NCI-H1417 (cell line): ENCODE measurements around the gene TMEM9B.
A peak's percentile ranks its signal among the peaks of the same experiment; 100 is the strongest.
"Not testable (repeated sequence)": the region's sequence is repeated elsewhere in the genome, so short reads cannot be mapped to it uniquely, and the experiment has no call there.

Source experiments
- DNase-seq, 3 experiments: peaks; one replicate each; lab custom pipeline; 2025; lab: John Stamatoyannopoulos, UW

The TMEM9B gene

DNA sequence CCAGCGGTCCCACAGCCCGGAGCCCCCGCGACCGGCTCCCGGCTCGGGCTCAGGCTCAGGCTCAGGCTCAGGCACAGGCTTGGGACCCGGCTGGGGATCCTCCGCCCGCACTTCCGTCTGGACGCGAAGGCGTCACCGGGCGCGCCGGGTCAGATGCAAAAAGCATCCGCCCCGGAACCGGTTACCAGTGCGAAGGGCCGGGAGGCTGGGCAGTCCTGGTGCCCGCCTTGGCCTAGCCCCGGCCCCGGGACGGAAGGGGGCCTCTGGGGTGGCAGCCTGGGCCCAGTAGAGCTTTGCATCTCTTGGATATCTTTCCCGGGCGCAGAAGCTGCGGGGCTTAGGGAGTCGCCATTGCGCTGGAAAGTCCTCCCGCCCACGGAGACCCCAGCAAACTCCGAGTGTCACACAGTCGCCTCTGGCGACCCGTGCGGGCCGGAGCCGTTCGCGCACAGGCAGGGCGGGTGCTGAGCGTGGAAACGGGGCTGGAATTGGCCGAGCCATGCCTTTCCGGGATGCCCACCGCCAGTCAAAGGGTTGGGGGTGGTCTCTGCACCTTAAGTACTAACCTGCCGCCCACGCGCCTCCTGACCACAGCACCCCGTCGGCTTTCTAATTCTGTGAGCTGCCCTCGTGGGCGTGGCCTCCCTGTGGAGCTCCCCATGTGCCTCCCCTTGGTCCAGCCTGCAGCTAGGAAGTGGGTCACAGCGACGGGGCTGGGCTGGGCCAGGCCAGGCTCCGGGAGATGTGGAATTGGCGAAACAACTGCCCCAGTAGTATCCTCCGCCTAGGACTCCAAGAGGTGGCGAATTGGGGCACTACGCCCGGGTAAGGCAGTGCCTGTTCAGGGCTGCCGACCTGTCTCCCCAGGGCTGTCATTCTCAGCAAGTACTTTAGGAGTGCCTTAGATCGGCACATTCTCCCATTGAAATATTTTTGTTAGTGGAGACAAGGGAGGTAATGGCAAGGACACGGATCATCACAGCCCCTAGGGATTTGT, at the start of gene TMEM9B:
TSS of gene TMEM9B (minus strand) at position 119 of the 997 bp plus-strand sequence. CDS start 129 bp downstream, outside the sequence.
- peak; percentile 91 to 93 (median 92) for DNase-seq

DNA sequence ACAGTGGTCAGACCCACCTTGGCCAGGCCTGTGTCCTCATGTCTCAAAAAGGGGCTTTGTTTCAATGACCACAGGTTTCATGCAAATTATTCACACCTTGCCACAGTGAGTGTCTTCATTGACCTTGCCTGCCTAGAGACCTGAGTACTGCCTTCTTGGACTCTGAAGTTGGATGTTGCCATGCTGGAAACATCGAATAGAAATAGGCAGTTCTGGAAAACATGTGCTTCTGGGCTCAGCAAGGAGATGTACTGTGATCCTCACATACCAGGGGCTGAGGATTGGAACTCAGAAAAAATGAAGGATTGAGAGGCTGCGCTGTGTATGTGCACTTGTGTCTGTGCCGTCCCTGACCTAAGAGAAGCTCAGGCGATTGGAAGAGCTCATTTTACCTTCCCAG, 49.1 kb upstream of the TMEM9B start:
- no peak for DNase-seq

DNA sequence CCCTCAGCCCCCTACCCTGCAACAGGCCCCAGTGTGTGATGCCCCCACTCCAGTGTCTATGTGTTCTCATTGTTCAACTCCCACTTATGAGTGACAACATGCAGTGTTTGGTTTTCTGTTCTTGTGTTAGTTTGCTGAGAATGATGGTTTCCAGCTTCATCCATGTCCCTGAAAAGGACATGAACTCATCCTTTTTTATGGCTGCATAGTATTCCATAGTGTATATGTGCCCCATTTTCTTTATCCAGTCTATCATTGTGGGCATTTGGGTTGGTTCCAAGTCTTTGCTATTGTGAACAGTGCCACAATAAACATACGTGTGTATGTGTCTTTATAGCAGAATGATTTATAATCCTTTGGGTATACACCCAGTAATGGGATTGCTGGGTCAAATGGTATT, 45.3 kb upstream of the TMEM9B start:
- not testable (repeated sequence) for DNase-seq

DNA sequence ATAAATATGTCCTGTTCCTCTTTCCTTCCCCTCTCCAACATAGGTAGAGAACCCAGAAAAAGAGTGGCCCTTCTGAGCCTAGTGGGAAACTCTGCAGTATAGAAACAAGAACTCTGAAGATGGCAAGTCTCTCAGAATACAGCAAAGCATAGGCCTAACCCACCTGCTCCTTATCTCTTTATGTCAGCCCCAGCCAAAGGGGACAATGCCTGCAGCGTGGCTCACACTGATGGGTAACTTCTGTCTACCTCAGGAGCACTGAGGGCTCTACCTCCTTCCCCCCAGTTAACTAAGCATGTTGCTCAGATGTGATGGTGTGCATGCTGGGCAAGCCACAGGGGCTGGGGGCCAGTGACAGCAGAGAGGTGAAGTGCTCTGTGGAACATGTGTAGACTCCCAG, 44.4 kb upstream of the TMEM9B start:
- no peak for DNase-seq

DNA sequence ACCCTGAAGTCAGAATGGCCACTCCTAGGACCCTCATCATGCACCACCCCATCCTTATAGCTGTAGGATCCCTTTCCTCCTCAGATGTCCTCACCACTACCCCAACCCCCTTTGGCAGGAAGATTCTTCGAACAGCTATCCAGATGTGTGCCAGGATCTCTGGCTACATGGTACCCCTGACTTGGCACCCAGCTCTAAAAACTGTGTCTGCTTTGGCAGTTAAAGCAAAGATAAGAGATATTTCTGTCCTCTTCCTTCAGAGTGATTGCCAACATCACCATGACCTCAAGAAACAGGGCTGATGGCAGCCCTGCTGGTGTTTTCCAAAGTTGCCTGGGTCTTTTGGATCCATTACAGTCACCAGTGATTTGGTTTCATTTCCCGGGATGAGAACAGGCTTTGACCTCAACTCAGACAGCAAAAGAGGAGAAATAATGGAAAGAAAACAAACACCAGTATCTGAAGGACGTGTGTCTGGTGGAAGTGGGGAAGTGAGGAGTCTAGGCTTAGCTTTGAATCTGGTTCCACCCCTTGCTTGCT, 43.8 kb upstream of the TMEM9B start:
- no peak for DNase-seq

DNA sequence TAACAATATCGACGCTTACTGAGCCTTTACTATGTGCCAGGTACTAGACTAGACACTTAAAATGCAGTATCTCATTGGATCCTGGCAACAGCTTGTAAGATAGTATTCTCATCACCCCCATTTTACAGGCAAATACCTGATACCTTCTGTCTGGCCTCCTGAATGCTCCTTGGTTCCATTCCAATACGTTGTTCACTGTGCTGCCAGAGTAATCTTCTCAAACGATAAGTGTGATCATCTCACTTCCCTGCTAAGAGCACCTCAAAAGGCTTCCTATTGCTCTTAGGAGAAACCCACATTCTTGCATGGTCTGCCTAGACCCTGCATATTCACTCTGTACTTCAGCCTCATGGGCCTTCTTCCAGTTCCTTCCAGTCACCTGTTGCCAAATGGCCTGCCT, 40.8 kb upstream of the TMEM9B start:
- no peak for DNase-seq

DNA sequence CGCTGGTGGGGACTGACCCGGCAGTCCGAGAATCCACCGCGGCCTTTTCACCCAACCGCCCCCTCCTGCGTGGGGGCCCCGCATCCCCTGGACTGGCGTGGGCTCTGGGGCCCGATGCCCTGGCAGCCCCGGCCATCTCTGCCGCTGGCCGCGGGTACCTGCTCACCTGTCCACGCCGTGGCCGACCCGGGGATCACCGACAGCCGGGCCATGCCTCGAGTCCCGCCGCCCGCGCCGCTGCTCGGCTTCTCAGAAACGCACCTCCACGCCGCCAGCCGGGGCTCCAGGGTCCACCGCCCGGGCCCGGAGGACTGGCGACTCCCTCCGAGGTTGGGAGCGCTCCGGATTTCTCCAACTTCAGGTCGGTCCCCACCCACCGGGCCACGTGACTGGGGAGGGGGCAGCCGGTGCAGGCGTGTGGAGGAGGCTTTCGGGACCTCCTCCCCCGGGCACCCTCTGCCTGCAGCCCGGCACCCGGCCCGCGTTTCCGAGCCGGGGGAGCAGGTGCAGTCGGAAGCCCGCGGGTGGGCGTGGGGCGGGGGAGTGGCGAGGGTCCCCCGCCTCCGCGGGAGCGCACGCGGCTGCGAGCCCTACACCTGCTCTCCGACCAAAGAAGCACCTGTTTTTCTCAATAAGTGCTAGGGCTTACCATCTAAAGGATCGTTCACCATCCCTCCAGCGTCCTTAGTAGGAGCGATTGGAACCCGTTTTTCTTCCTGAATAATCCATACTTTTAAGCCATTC, 40.1 kb upstream of the TMEM9B start:
- peak; percentile 36 to 83 (median 78) for DNase-seq

DNA sequence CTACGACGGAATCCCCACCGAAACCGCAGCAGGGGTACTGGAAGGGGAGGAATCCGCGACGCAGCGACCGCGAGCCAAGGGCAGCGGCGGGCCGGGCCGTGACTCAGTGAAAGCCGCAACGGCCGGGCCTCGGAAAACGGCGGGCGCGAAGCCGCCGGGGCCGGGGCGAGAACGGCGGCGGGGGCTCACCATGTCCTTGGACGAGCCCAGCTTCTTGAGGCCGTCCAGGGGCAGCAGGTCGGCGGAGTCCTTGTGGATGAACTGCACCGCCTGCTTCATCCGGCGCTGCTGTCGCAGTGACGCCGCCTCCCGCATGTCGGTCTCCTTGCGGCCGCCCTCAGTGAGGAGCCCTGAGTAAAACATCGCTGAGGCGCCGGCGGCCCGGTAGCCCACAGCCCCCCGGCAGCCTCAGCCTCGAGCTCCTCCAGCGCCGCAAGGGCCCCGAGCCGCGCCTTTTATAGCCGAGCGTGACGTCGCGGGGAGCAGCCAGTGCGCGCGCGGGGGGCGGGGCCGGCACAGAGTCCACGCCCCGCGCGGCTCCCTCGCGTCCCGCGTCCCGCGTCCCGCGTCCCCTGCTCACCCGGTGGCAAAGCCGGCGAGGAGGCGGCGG, 39.4 kb upstream of the TMEM9B start, which contains the start of gene NRIP3:
TSS of gene NRIP3 (minus strand) at position 429 of the 610 bp plus-strand sequence. CDS start at position 363, 66 bp downstream.
- peak; percentile 84 to 89 (median 89) for DNase-seq

DNA sequence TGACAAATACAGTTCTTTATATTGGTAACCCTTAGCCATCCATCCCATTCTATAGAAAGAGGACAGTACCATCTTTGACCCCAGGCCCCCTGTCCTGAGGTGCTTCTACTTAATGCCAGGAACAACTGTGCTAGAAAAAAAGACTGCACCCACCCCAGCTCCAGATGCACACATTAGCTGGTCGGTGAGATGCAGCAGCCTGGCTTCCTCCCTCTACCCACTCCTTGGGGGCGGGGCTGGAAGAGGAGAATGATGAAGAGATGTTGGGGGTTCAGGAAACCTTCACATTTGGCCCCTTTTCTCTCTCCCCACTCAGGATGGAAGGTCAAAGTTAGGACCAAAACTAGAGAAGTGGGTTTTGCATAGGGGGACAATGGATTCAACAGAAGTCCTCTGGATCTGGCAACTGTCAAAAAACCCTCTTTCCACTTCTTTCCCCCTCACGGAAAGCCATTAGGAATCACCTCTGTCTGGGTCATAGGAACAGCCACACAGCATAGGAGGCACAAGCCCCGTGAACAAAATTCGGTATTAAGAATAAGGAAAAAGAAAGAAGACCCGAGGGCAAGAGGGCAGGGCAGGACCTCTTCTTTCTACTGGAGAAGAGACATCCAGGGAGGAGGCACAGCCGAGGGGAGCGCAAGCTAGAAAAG, 38.8 kb upstream of the TMEM9B start:
- DNase-seq: peak in 2 of 3 experiments; percentile 42 to 61

DNA sequence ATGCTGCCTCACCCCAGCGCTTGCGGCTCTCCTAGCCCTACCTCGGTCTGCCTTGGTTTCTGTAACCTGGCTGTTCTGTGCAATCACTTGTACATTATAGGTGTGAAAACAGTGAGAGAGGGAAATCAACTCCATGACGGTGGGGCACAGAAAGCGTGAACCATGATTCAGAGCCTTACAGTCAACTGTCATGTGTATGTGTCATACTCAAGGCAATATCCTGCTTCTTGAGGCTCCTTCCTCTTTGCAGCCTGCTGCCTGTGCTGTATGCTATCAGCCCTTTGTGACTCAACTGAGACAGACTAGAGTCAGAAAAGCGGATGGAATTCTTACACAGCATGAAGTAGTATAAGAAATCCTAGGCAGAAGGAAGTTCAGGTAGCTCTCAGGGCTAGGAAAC, 37.5 kb upstream of the TMEM9B start:
- DNase-seq: no peak

DNA sequence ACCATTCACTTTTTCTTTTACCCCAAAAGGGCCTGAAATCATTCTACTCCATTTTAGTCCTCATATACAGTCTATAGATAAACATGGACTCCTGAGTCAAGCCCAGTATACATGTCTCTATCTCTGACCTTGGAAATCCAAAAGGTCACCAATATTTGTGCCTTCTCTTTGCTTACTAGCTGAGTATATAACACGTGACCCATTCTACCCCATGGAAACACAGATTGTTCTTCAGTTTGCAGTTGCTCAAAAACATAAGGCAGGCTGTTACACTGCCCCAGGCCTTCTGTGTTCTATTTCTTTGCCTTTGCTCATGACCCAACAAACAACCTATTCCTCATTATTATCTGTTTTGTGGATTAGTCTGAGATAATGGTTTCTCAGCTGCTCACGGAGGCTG, 33.8 kb upstream of the TMEM9B start:
- no peak for DNase-seq

DNA sequence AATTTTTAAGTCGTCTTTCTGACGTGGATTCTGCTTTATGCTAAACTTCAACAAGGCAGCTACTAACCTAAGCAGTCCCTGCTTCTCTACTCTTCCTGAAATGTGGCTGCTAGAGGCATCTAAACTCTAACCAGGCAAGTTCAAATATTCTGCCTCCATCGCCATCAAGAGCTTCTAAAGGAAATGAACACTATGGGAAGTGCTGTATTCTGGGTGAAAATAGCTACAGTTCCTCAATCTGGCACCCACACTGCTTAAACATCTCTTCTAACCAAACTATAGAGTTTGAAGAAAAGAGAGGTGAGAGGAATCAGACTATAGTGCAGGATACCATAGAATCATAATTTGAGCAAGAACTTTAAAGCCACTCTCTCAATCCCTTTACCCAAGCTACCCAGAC, 33.2 kb upstream of the TMEM9B start:
- no peak for DNase-seq

DNA sequence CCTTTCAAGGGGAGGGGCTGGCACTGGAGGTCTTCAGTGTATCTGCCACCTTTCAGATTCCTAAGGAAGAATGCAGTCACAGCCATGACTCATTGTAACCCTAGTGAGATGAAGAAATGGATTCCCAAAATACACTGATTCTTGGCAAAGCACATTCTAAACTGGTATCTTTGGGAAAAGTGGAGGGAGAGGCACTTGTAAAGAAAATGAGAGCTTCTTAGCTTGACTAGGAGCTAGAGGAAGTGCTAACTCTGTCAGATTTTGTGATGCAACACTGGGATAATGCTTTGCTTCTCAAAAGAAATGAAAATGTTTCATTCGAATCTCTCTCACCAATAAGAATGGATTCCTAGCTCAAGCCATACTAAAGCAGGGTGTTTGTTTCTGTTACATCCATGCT, 25.2 kb upstream of the TMEM9B start:
- no peak for DNase-seq

DNA sequence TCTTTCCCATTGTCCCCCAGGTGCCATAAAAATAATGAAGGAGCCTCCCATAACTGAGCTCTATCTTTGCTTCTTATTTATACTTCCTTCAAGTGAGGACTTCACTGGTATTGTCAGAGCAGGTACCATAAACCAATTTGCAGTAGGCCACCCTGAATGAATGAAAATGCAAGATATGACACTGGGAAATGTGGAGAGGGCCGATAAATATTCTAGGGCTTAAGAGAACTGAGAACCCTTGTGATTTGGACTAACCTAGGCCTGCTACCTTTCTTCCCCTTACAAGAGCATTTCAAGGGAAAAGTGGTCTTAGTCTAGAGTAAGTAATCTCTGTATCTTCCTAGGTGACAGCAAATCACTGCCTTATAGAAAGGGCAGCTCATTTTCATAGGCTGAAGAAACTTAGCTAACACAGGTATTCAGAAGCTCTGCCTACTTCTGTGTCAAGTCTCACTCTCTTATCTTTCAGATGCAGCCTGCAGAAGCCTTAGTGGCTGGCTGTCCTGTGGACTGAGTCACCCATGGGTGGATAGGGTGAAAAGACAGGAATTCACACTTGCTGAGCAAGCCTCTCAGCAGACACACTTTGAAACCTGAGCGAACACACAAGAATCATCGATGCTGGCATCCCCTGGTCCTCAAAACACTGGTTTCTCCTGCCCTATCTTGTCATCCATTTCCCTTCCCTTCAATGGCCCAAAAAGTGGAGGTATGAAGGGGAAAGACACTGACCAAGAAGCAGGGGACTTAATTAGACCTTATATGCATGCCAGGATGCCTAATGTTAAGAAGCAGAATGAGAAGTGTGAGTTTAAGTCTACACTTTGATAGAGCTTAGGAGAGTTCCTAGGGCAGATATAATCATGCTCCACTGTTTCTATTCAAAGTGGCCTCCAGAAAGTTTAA, 24.3 kb upstream of the TMEM9B start:
- DNase-seq: no peak

DNA sequence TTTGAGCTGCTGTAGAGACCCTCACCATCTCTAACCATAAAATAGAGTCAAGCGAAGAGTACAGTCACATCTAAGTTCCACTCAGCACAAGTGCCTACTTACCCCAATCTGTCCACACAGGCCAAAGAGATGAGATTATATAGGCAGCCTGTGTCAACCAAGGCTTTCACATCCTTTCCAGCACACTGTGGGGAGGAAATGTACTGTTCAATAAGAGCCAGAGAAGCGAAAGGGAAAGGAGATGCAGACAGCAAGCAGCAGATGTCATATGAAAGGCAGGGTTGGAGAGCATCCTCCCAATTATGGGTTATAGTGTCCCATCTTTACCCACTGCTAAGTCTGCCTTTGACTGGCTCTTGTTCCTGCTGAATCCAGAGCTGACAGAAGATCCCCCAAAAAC, 23.2 kb upstream of the TMEM9B start:
- DNase-seq: no peak

DNA sequence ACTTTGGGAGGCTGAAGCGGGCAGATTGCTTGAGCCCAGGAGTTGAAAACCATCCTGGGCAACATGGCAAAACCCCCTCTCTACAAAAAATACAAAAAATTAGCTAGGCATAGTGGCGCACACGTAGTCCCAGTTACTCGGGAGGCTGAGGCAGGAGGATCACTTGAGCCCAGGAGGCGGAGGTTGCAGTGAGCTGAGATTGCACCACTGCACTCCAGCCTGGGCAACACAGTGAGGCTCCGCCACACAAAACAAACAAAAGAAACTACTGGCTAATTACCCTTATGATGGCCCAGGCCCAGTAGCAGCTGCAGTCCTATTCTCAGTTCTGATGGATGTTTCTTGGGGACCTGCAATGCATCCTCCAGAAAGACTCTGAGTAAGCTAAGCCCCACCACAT, 22.5 kb upstream of the TMEM9B start:
- DNase-seq: not testable (repeated sequence)

DNA sequence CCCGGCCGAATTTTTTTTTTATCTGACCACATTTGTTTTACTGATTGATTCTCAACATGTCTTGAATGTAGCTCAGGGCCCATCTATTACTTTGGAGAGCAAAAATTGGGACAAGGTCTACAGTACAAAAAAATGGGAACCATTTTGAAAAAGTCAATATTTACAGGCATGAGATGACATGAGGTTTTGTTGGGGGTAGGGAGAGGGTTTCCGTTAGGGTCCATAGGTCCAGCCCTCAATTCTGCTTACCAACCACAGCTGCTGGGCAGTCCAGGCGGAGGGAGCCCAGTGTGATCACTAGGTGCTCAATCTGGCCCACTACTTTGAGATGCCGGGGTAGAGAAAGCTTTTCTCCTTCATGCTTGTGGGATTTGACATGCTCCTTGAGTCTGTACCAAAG, 21.2 kb upstream of the TMEM9B start:
- no peak for DNase-seq

DNA sequence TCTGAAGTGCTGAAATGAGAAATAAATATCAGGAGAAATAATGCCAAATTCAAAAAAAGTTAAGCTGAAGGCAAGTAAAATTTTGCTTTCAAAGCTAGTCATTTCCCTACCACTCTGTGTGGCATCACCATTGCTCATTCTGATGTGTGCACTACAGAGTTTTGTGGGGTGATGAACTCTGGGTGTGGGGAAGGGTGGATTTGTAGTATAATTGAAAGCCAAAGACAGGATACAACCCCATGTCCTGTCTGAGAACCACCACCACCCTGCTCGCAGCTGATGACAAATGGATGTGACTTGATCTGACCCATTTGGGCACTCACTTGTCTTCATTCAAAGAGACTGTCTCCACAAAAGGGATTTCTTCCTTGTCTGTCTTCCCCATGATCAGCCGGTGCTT, 19.3 kb upstream of the TMEM9B start:
- DNase-seq: no peak

DNA sequence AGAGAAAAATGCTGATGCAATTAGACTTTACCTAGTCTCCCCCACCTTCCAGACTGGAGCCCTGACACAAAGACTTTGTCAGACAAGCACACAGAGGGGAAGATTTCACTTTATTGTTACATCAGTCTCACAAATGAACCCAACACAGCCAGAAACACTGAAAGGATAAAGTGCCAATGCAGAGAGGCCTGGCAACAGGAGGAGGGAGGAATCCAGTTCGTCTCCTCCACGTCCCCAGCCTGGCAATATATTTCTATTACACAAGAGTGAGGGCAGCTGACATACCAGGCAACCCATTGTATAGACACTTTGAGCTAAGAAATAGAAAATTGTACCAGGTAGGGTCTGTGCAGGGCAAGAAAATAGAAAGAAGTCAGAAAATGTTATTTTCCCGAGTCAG, 16.2 kb upstream of the TMEM9B start:
- DNase-seq: no peak

DNA sequence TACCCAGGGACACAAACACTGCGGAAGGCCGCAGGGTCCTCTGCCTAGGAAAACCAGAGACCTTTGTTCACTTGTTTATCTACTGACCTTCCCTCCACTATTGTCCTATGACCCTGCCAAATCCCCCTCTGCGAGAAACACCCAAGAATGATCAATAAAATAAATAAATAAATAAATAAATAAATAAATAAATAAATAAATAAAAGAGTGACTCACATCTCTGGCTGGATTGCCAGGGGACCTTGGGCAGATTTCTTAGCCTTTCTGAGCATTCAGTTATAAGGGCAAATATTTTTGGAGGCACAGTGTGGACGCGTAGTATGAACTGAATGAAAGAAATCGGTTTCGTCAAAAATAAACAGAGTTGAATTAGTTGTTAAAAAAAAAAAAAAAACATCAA, 15.1 kb upstream of the TMEM9B start:
- not testable (repeated sequence) for DNase-seq

DNA sequence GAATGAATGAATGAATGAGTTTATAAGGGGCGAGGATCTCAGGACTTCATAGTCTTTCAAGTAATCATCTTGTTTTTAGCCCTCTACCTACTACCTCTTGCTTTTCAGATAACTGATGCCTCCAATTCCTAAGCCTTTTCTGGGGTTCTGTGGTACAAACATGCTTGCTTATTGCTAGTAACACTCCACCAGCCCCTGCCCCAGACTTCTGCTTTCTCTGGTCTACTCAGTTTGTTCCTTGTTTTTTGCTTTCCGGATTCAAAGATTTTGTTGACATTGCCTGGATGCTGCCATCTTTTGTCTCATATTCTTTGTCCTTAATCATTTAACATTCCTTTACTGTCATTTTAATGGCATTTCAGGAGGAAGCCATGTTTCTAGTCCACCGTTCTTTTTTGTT, 8.9 kb upstream of the TMEM9B start:
- DNase-seq: no peak
